GM19099 (cell line): ENCODE measurements around the gene ALOX12.
A peak's percentile ranks its signal among the peaks of the same experiment; 100 is the strongest.

ENCODE experiments used
- POLR2A ChIP-seq: IDR thresholded peaks from 3 replicates; pipeline ENCODE4 v1.6.1; 2011; ENCODE audit warnings: low read depth; ENCODE audit not compliant: insufficient read length; ENCODE audit errors: extremely low read depth

ALOX12 gene

DNA sequence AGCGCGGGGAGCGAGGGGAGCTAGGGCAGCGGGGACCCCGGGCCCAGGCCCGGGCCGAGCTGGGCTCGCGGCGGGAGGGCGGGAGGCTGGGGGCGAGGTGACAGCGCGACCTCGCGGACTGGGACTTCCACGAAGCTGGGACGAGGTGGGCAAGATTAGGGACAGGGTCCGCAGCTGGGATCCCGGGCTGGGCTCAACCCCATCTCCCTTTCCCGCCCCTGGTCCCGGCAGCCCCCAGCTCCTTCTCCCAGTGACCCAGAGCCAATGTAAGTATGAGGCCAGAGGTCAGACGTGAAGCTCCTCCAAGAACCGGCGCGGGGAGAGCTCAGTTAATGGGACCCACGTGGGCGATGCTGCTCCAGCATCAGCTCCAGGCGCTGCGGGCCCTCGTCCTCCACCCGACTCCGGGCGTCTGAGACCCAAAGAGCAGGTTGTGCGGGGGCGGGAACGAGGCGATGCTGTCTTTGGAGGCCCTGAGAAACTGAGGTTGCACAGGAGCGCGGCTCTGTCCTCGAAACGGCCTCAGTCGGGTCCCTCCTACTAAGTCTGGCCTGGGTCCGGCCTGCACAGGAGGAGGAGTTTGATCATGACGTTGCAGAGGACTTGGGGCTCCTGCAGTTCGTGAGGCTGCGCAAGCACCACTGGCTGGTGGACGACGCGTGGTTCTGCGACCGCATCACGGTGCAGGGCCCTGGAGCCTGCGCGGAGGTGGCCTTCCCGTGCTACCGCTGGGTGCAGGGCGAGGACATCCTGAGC, 585 bp downstream of the ALOX12 start:
- TF ChIP-seq POLR2A = no peak

GRCh38 chr17:6997171-6997570, 1.3 kb downstream of the ALOX12 start:
- TF ChIP-seq POLR2A = no peak

DNA sequence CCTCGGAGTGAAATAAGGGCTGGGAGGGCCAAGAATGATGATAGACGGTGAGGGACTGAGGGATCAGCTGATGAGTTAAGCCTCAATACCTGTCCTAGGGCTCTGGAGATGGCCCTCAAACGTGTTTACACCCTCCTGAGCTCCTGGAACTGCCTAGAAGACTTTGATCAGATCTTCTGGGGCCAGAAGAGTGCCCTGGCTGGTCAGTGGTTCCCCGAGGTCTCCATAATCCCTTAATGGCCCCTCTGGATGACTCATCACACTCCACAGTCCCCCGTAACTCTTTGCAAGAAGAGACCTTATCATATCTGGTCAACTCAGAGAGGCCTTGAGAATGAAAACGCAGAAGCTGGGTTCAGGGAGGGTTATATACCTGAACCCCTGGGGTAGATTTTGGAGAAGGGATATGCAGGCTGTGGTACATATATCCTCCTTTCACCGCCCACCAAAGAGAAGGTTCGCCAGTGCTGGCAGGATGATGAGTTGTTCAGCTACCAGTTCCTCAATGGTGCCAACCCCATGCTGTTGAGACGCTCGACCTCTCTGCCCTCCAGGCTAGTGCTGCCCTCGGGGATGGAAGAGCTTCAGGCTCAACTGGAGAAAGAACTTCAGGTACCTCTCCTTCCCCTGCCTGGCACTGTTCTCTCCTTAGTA, 3.1 kb downstream of the ALOX12 start:
- TF ChIP-seq POLR2A = no peak

GRCh38 chr17:7001318-7001961, 5.6 kb downstream of the ALOX12 start:
- no peak for TF ChIP-seq POLR2A

- TF ChIP-seq POLR2A = no peak
These were observed 6.6 kb downstream of the ALOX12 start for GRCh38 chr17:7002288-7003047.

DNA sequence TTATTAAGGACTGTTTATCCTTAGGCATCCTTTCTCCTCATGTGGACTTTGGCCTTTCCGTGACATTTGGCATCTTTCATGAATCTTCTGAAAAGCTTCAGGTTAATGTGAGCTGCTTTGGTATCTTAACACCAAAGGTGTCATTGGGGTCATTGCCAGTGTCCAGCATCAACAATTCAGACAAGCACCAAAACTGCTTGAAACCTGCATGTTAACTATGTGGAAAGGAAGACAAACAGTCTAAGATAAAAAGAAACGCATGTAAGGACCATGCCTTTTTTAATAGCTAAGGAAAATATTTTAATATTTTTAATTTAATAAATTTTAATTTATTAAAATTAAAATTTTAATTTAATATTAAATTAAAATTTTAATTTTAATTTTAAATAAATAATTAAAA, 7.9 kb downstream of the ALOX12 start:
- no peak for TF ChIP-seq POLR2A

- TF ChIP-seq POLR2A = no peak
These were observed 8.8 kb downstream of the ALOX12 start for GRCh38 chr17:7004398-7005253.

GRCh38 chr17:7005716-7006115, 9.9 kb downstream of the ALOX12 start:
- TF ChIP-seq POLR2A = no peak

- TF ChIP-seq POLR2A = no peak
These were observed 11.3 kb downstream of the ALOX12 start for GRCh38 chr17:7007143-7007542.

GRCh38 chr17:7010523-7010922, 14.7 kb downstream of the ALOX12 start:
- no peak for TF ChIP-seq POLR2A

DNA sequence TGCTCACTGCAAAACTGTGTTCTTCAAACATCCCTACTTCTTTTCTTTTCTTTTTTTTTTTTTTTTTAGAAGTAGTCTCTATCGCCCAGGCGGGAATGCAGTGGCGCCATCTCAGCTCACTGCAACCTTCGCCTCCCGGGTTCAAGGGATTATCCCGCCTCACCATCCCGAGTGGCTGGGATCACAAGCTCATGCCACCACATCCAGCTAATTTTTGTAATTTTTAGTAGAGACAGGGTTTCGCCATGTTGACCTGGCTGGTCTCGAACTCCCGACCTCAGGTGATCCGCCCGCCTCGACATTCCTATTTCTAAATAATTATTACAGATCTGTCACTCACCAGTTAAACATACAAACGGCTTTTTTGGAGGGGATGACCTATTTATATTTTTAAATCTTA, 15.6 kb downstream of the ALOX12 start:
- TF ChIP-seq POLR2A = no peak

- no peak for TF ChIP-seq POLR2A
These were observed 16.0 kb downstream of the ALOX12 start for GRCh38 chr17:7011942-7012254.

- peak; percentile 95 for TF ChIP-seq POLR2A
These were observed 18.6 kb downstream of the ALOX12 start for GRCh38 chr17:7014261-7014994.
